Ovary (tissue), 3 donors: ENCODE data around the gene ALKBH3.

Experiments
- EP300 ChIP-seq: sonication (generic); formaldehyde crosslinking; IDR thresholded peaks from one replicate; pipeline ENCODE4 v1.6.1; 2017; ENCODE audit warnings: antibody characterized with exemption
- POLR2A ChIP-seq: fragments of 450-650 bp; IDR thresholded peaks from one replicate; pipeline ENCODE4 v1.6.1; 2017; ENCODE audit warnings: antibody characterized with exemption, mild to moderate bottlenecking, moderate library complexity
- TF ChIP-seq, protein P1 (sequence below), 3 donors: fragments of 450-650 bp in 2 of 3; fragments of 200-600 bp in 1 of 3; IDR thresholded peaks; one replicate each; pipeline versions ENCODE4 v1.5.1 to v1.8.0; 2016 to 2022; ENCODE audit warnings: antibody characterized with exemption in 3 of 3, mild to moderate bottlenecking in 1 of 3
- donor health status: DM: no; HTN: no; CAD: no.

DNA sequence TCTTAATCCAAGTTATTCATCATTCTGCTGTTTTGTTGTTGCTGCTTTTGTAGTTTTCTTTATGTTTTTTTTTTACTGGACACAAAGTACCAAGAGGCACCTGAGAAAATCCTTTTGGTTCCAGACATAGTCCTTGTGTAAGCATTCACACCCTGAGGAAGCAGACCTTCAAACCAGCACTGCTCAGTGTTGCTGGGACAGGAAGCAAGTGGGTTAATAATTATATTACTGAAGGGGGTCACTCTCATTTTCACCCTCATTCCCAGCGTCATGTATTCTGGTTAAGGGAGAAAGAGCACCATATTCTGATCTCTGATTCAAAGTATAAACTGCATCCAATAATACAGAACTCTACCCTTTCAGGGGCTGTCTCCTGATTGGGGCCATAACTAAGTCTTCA, 5.9 kb upstream of the ALKBH3 start:
- TF ChIP-seq POLR2A (no peak), EP300 (no peak)
- TF ChIP-seq, protein P1, sequence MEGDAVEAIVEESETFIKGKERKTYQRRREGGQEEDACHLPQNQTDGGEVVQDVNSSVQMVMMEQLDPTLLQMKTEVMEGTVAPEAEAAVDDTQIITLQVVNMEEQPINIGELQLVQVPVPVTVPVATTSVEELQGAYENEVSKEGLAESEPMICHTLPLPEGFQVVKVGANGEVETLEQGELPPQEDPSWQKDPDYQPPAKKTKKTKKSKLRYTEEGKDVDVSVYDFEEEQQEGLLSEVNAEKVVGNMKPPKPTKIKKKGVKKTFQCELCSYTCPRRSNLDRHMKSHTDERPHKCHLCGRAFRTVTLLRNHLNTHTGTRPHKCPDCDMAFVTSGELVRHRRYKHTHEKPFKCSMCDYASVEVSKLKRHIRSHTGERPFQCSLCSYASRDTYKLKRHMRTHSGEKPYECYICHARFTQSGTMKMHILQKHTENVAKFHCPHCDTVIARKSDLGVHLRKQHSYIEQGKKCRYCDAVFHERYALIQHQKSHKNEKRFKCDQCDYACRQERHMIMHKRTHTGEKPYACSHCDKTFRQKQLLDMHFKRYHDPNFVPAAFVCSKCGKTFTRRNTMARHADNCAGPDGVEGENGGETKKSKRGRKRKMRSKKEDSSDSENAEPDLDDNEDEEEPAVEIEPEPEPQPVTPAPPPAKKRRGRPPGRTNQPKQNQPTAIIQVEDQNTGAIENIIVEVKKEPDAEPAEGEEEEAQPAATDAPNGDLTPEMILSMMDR (IDR thresholded peaks at IDR 0.05) = no peak
